ENCODE measurements around the gene RRAS2. TPM values are rescaled to one million over a fixed set of nuclear protein-coding genes. Genes with fewer than 3 reads are reported as not detected.

The RRAS2 gene
- total RNA-seq, 1 donor from 2014 or later = 102 TPM

DNA sequence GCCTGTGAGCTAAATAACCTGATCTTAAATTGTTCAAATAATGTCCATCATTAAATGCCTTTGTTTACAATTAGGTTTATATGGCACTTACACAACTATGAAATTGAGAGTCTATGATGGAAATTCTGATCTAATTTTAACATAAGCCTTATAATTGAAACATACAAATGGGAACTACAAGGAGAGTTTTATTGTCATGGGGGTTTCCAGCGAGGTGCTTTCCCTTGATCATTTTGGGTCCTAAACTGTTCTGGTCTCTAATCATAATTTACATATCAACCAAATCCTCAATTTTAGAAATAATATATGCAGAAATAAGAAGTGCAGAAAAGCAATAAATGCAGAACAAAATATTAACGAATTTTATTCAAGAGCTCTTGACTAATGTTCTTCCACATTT, 44.9 kb downstream of the RRAS2 start:
- no peaks in the 10 kb centered on the region for H3K36me3 ChIP-seq (ENCODE audit: control insufficient read depth, insufficient read depth, low read length)
- DNase-seq (ENCODE audit: low read depth) = no peak
- no peak overlapping the region for H3K4me3 ChIP-seq (ENCODE audit: low read depth, low read length)
- no peak for TF ChIP-seq CTCF (IDR thresholded peaks at IDR 0.05; ENCODE audit: insufficient read depth, low read length, poor library complexity, severe bottlenecking)
- H3K27me3 ChIP-seq (ENCODE audit: control insufficient read depth, insufficient read depth, low read length) = no peaks in the 10 kb centered on the region

DNA sequence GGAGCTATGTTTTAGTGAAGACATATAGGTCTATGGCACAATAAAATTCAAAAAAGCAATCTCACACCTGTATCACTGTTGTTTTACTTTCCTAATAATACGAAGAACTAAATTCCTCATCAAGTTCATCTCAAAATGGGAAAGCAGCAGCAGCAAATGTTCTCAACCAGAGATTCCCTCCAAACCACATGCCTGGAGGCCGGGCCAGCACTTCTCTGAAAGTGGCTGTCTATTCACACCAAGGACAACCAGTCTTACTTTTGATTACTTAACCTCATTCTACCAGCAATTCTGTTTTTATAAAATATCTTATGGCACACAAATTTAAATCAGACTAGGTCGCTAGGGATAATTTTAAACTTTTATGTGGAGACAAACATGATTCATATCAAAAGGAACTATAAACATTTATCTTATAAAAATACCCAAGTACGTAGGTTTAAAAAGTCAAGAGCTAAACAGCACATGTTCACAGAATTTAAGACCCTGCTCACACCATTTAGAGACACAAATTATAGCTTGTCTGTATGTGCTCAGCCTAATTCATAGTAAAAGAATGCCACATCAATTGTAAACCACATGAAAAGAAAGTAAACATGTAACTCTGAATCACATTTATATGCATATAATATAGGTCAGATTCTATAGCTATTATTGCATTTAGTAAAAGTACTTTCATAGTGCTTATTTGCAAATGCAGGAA, 46.1 kb downstream of the RRAS2 start:
- no peaks in the 10 kb centered on the region for H3K27me3 ChIP-seq (ENCODE audit: control insufficient read depth, insufficient read depth, low read length)
- H3K36me3 ChIP-seq (ENCODE audit: control insufficient read depth, insufficient read depth, low read length) = no peaks in the 10 kb centered on the region
- no peak for DNase-seq (ENCODE audit: low read depth)
- no peak for TF ChIP-seq CTCF (IDR thresholded peaks at IDR 0.05; ENCODE audit: insufficient read depth, low read length, poor library complexity, severe bottlenecking)
- no peak overlapping the region for H3K4me3 ChIP-seq (ENCODE audit: low read depth, low read length)

GRCh38 chr11:14310679-14311078, 48.3 kb downstream of the RRAS2 start:
- Histone ChIP-seq H3K4me3 (ENCODE audit: low read depth, low read length) (no peak overlapping the region), H3K27me3 (ENCODE audit: control insufficient read depth, insufficient read depth, low read length) (no peaks in the 10 kb centered on the region), H3K36me3 (ENCODE audit: control insufficient read depth, insufficient read depth, low read length) (no peaks in the 10 kb centered on the region)
- TF ChIP-seq CTCF (IDR thresholded peaks at IDR 0.05; ENCODE audit: insufficient read depth, low read length, poor library complexity, severe bottlenecking) = no peak
- DNase-seq (ENCODE audit: low read depth) = no peak

- TF ChIP-seq CTCF (IDR thresholded peaks at IDR 0.05; ENCODE audit: insufficient read depth, low read length, poor library complexity, severe bottlenecking) = no peak
- Histone ChIP-seq H3K36me3 (ENCODE audit: control insufficient read depth, insufficient read depth, low read length) (no peaks in the 10 kb centered on the region), H3K4me3 (ENCODE audit: low read depth, low read length) (no peak overlapping the region), H3K27me3 (ENCODE audit: control insufficient read depth, insufficient read depth, low read length) (no peaks in the 10 kb centered on the region)
- DNase-seq (ENCODE audit: low read depth) = no peak
These were observed 49.4 kb downstream of the RRAS2 start for GRCh38 chr11:14309425-14310192.

DNA sequence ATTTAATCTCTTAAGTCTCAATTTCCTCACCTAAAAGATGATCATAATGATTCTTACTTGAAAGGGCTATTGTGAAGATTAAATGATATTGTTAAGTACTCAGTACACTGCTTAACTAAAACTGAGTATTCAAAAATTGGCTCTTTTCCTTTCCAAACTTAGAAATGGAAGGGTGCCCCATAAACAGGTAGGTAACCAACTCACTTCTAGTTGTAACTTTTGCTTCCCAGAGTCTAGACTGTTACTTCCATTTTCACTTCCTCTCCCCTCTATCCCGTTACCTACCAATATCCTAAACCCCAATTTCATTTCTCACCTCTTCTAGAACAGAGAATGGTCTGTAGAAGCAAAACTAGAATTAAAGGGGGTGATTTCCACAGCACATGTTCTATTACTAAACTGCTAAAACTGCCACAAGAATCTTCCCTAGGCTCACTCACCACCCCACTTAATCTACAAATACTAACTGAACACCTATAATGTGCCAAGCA, 50.0 kb downstream of the RRAS2 start:
- TF ChIP-seq CTCF (IDR thresholded peaks at IDR 0.05; ENCODE audit: insufficient read depth, low read length, poor library complexity, severe bottlenecking) = no peak
- no peak for DNase-seq (ENCODE audit: low read depth)

More for the DNA sequence above, 50.0 kb downstream of the RRAS2 start:
- Histone ChIP-seq H3K27me3 (ENCODE audit: control insufficient read depth, insufficient read depth, low read length) (no peaks in the 10 kb centered on the region), H3K4me3 (ENCODE audit: low read depth, low read length) (no peak overlapping the region), H3K36me3 (ENCODE audit: control insufficient read depth, insufficient read depth, low read length) (no peaks in the 10 kb centered on the region)

Data from kidney epithelial cell (primary cell).